Activated CD8-positive, alpha-beta memory T cell treated with anti-CD3 and anti-CD28 coated beads for 4 hours (primary cell): ENCODE results near the gene AP4E1.
"Not testable (repeated sequence)": the region's sequence is repeated elsewhere in the genome, so short reads cannot be mapped to it uniquely, and the experiment has no call there.

ENCODE experiments used
- DNase-seq, 2 donors: peaks; one replicate each; pipeline ENCODE4 v3.0.0-alpha.2; 2020; ENCODE audit warnings: low read depth in 2 of 2

AP4E1 gene

GRCh38 chr15:50945725-50946124 is 37.2 kb downstream of the AP4E1 start:
- no peak for DNase-seq

- DNase-seq: not testable (repeated sequence)
These were observed 42.3 kb downstream of the AP4E1 start for GRCh38 chr15:50950745-50951144.

GRCh38 chr15:50953302-50953701 is 44.8 kb downstream of the AP4E1 start:
- DNase-seq: no peak

- not testable (repeated sequence) for DNase-seq
These were observed 46.4 kb downstream of the AP4E1 start for GRCh38 chr15:50954837-50955236.

- DNase-seq: no peak
These were observed 51.2 kb downstream of the AP4E1 start for GRCh38 chr15:50959717-50960116.

- no peak for DNase-seq
These were observed 55.6 kb downstream of the AP4E1 start for GRCh38 chr15:50964075-50964474.

- no peak for DNase-seq
These were observed 59.9 kb downstream of the AP4E1 start for GRCh38 chr15:50968353-50968752.

- DNase-seq: no peak
These were observed 62.0 kb downstream of the AP4E1 start for GRCh38 chr15:50970524-50970923.

- no peak for DNase-seq
These were observed 62.6 kb downstream of the AP4E1 start for GRCh38 chr15:50971115-50971514.

- DNase-seq: no peak
These were observed 63.1 kb downstream of the AP4E1 start for GRCh38 chr15:50971542-50971941.

GRCh38 chr15:50973605-50974004 is 65.1 kb downstream of the AP4E1 start:
- no peak for DNase-seq

GRCh38 chr15:50977162-50977561 is 68.7 kb downstream of the AP4E1 start:
- no peak for DNase-seq

GRCh38 chr15:50978580-50978979 is 70.1 kb downstream of the AP4E1 start:
- no peak for DNase-seq

- no peak for DNase-seq
These were observed 70.6 kb downstream of the AP4E1 start for GRCh38 chr15:50979041-50979440.

- no peak for DNase-seq
These were observed 85.1 kb downstream of the AP4E1 start for GRCh38 chr15:50993598-50993997.

GRCh38 chr15:50996641-50997040 is 88.2 kb downstream of the AP4E1 start:
- no peak for DNase-seq

GRCh38 chr15:50997371-50998051 is 89.0 kb downstream of the AP4E1 start:
- DNase-seq: no peak

- no peak for DNase-seq
These were observed 95.6 kb downstream of the AP4E1 start for GRCh38 chr15:51004103-51004551.

GRCh38 chr15:51006336-51006985 is 98.0 kb downstream of the AP4E1 start:
- no peak for DNase-seq

GRCh38 chr15:51007131-51007666 is 98.7 kb downstream of the AP4E1 start:
- no peak for DNase-seq

- DNase-seq: no peak
These were observed 102.7 kb downstream of the AP4E1 start for GRCh38 chr15:51011212-51011611.

GRCh38 chr15:51016615-51017014 is 108.1 kb downstream of the AP4E1 start:
- DNase-seq: no peak

- DNase-seq: no peak
These were observed 113.7 kb downstream of the AP4E1 start for GRCh38 chr15:51022206-51022605.
